HG03457 (cell line): ENCODE data around the gene CFB.
"Not testable (repeated sequence)": the region's sequence is repeated elsewhere in the genome, so short reads cannot be mapped to it uniquely, and the experiment has no call there.

ENCODE experiments used
- ATAC-seq: cut with Tn5 transposase; IDR thresholded peaks from one replicate; pipeline ENCODE4 v1.9.1; 2021; ENCODE audit warnings: moderate number of reproducible peaks; ENCODE audit not compliant: unreplicated experiment

The CFB gene

DNA sequence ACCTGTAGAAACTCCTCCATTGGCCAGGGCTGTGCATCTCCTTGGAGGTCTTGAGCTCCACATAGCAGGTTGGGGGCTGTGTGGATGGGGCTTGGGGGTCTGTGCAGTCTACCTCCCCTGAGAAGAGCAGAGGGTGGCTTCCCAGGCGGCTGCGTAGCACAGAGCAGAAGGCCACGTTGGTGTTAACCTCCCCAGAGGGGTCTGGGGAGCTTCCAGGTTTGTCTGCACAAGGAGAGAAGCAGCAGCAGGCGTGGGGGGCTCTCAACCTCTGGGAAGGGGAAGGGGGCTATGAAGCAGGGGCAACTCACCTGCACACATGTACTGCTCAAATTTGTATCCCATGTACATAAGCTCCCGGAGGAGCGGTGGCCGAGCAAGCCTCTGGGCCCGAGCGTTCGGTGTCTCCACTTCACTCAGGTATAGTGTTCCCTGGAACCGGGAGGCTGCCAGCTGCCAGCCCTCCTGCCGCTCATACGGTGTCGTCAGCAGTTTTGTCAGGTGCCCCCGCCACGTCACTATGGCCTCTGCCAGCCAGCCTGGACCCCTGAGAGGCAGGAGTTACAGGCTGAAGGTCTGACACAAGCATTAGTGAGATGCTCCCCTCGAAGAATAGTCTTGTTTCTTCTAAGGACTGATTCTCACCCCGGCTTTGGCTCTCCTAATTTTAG, 24.8 kb downstream of the CFB start:
- no peak for ATAC-seq

DNA sequence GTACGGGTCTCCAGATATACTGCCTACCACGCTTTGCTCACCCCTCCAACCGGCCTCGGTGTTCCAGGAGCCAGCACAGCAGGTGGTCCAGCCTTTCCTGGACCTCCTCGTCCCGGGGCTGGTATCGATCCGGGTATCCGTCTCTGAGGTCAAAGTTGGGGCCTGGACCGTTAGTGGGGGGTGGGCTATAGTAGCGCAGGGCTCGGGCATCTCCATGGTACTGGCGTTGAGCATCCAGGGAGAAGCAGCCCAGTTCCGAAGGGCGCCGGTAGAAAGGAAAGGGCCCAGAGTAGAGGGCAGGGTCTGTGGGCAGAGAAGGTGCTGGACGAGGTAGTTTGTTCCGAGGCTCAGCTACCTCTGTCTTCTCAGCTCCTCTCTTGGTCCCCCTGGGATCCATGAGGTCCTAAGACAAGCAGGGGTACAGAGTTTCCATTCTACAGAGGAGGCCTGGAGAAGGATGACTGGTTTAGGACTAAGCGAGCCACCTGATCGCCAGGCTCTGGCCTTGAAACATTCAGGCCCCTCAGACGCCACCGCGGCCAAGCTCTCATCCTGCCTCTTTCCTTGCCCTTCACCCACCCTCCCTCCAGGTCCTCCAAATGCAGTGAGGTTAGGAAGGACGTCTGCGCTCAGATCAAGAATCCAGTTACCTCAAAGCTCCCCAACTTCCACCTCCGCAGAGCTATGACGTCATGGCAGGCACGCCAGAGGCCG, 25.5 kb downstream of the CFB start:
- ATAC-seq = no peak

DNA sequence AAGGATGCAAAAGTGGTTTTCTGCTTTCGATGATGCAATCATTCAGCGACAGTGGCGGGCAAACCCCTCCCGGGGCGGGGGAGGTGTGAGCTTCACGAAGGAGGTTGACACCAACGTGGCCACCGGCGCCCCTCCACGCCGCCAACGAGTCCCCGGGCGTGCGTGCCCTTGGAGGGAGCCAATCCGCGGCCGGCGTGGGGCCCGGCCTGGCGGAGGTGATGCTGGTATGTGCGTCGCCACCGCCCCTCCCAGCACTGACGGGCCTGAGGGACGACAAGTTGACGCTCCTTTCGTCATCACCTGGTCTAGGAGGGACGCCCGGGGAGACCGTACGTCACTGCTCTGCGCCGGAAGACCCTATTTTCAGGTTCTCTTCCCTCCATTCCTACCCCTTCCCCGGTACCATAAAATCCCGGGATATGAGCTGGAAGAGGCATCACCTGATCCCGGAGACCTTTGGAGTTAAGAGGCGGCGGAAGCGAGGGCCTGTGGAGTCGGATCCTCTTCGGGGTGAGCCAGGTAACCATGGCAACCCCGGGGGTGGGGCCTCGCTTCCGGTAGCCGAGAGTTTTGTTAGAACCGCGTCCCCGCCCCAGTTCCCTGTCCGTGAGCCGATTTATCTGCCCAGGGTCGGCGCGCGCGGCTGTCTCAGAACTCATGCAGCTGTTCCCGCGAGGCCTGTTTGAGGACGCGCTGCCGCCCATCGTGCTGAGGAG, 26.3 kb downstream of the CFB start, which contains the start of gene DXO:
Gene DXO (minus strand): TSS at position 146 of the 716 bp plus-strand sequence. CDS start 463 bp downstream, outside the sequence.
- peak; percentile 66 for ATAC-seq

DNA sequence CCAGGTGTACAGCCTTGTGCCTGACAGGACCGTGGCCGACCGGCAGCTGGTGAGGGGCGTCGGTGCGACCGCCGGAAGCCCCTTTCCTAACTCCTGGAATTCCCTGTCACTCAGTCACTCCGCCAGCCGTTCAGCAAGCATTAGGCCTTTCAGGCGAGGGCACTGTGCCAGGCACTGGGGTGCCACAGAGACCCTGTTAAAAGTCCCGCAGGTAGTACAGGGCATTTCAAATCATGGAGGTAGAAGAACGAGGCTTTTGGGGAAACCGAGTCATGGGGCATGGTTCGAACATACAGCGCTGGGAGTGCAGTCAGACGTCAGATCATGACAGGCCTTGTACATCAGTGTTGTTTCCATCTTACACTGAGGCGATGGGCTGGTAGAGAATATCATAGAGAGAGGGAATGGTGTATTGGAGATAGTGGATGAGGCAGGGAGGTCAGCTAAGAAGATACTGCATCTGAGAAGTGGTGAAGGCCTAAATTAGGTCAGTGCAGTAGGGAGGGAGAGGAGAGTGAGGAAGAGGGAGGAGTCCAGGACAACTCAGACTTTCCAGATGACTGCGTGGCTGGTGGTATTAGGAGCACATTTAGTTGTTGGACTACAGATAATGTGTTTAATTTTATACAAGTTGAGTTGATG, 26.9 kb downstream of the CFB start:
- ATAC-seq = peak; percentile 2

DNA sequence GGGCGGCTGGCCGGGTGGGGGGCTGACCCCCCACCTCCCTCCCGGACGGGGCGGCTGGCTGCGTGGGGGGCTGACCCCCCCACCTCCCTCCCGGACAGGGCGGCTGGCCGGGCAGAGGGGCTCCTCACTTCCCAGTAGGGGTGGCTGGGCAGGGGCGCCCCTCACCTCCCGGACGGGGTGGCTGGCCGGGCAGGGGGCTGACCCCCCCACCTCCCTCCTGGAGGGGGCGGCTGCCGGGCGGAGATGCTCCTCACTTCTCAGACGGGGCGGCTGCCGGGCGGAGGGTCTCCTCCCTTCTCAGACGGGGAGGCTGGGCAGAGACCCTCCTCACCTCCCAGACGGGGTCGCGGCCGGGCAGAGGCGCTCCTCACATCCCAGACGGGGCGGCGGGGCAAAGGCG, 30.2 kb downstream of the CFB start:
- not testable (repeated sequence) for ATAC-seq

DNA sequence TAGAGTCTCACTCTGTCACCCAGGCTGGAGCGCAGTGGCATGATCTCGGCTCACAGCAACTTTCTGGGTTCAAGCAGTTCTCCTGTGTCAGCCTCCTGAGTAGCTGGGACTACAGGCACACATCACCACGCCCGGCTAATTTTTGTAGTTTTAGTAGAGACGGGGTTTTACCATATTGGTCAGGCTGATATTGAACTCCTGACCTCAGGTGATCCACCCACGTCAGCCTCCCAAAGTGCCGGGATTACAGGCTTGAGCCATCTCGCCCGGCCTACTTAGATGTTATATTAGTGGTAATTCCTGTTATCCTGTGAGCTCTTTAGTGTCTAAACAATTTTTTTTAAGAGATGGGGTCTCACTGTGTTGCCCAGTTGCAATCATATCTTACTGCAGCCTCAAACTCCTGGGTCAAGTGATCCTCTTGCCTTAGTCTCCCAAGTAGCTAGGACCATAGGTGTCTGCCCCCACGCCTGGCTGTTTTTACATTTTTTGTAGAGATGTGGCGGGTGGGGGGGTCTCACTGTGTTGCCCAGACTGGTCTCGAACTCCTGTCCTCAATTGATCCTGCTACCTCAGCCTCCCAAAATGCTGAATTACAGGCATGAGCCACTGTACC, 32.0 kb downstream of the CFB start:
- ATAC-seq = no peak

DNA sequence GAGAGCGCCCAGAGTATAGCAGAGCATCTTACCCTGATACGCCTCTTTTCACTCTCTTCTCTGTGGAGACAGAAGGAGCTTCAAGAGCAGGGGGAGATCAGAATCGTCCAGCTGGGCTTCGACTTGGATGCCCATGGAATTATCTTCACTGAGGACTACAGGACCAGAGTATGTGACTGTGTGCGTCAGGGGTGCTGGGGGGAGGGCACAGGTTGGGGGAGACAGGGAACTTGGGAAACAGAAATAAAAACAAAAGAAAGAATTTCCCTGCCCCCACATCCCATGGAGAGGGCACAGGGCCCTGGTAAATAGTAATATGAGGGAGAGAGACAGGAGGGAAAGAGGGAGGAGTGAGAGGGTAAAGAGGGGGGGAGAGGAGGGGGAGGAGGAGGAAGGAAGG, 32.9 kb downstream of the CFB start:
- ATAC-seq = no peak

DNA sequence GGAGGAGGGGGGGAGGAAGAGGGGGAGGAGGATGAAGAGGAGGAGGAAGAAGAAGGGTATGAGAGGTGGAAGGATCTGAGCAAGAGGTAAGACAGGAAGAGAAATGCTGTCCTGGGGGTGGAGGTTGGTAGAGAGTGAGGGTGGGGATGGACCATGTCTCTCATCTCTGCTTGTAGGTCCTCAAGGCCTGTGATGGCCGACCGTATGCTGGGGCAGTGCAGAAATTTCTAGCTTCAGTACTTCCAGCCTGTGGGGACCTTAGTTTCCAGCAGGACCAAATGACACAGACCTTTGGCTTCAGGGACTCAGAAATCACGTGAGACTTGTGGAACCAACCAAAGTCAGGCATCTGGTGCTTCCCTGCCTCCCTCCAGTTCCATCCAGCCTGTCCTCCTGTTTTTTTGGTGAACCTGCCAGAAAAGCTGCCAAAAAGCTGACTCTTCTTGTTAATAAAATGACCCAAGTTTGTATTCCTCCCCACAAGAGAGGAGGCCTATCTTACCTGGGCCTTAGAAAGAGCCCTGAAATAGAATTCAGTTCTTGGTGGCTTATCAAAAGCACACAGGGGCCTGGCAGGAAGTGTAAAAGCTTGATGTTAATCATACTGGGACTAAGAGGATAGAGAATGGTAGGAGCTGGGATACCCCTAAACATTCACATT, 33.5 kb downstream of the CFB start:
- no peak for ATAC-seq

DNA sequence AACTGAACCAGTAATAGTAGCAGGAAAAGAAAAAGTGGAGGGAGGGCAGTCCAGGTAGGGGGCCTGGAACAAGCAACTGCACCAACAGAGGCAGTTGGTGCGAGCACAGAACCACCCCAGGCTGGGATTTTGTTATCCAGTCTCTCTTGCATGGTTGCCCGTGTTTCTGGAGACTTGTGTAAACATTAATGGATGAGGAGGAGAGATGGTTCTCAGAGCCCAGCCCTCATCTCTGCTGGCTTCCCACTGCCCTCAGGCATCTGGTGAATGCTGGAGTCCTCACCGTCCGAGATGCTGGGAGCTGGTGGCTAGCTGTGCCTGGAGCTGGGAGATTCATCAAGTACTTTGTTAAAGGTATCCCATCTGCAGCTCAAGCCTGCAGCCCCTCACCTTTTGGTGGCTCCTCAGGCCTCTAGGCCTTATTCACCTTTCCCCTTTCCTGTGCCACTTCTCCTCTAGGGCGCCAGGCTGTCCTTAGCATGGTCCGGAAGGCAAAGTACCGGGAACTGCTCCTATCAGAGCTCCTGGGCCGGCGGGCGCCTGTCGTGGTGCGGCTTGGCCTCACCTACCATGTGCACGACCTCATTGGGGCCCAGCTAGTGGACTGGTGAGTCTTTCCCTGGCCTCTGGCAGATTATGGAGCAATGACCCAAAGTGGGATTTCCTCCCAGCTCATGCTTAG, 34.4 kb downstream of the CFB start:
- not testable (repeated sequence) for ATAC-seq

DNA sequence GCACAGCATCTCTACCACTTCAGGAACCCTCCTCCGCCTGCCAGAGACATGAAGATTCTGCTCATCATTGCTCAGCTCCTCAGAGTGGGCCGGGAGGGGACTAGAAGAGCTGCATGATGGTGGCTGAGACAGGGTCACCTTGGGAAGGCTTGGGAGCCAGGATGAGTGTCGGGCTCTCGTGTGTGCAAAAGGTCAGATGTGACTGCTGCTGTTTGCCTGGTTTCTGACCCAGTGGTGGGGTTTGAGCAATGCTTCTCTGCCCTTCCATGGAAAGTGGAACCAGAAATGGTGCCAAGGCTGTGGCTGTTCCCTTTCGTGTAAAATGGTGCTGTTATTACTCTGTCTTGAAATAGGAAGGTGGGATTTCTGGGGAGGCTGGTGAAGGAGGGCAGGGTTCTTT, 35.1 kb downstream of the CFB start:
- not testable (repeated sequence) for ATAC-seq

DNA sequence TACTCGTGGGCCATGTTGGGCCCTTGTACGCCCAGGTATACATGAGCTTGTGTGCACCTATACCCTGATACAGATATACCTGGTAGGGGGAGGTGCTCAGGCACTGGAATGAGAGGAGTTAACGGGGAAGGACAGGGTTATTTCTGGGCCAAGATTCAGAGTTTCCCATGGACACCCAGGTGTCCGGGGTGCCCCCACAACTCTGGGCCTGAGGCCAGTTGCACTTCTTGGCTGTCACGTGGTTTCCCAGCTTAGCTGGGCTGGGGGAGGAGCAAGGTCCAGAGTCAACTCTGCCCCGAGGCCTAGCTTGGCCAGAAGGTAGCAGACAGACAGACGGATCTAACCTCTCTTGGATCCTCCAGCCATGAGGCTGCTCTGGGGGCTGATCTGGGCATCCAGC, 35.8 kb downstream of the CFB start, which contains the start of gene C4A:
Gene C4A (plus strand): TSS at position 314 of the 400 bp plus-strand sequence. CDS start 51 bp downstream, at position 365.
- ATAC-seq = not testable (repeated sequence)

DNA sequence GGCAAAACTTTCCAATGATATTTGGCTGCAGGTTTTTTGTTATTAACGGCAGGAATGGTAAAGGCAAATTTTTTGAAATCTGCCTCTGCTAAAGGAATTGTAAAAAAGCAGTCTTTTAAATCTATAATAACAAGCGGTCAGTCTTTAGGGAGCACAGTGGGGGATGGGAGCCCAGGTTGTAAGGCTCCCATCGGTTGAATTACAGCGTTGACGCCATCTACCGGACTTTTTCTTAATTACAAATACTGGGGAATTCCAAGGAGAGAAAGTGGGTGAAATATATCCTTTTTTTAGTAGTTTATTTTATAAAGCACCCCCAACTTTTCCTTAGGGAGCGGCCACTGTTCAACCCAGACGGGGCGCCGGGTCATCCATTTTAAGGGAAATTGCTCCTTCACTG, 43.5 kb downstream of the CFB start:
- ATAC-seq = not testable (repeated sequence)

DNA sequence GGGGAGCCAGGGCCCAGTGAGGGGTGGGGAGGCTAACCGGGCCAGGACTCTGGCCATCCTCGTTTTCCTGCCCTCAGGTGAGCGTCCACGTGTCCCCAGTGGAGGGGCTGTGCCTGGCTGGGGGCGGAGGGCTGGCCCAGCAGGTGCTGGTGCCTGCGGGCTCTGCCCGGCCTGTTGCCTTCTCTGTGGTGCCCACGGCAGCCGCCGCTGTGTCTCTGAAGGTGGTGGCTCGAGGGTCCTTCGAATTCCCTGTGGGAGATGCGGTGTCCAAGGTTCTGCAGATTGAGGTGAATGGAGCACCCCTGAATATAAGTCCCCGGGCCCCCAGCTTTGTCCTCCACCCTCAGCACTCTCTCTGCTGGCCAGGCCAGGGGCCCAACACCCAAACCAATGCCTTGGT, 48.5 kb downstream of the CFB start:
- ATAC-seq = not testable (repeated sequence)

DNA sequence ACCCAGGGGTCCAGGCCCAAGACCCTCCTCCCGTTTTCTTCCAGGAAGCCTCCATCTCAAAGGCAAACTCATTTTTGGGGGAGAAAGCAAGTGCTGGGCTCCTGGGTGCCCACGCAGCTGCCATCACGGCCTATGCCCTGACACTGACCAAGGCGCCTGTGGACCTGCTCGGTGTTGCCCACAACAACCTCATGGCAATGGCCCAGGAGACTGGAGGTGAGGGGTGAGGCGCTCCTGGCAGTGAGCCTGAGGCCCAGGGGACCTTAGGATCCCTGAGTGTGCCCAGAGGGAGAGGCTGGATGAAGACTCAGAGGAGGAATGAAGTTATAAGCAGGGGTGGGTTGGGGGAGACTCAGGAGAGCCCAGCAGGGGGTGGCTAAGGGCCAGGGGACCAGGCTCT, 50.5 kb downstream of the CFB start:
- ATAC-seq = not testable (repeated sequence)
